Keratinocyte (primary cell): ENCODE results near the gene LAMA4. TPM values are rescaled to one million over a fixed set of nuclear protein-coding genes. Genes with fewer than 3 reads are reported as not detected.

Experiments used
- DNase-seq: peaks from one replicate; pipeline ENCODE4 v3.0.0-alpha.2; 2011; ENCODE audit warnings: low read depth, missing footprints, low spot score
- FAIRE-seq: peaks from 2 replicates; lab custom pipeline; 2011; peaks lifted over from hg19 to GRCh38; lab: Jason Lieb, UNC
- H2AFZ ChIP-seq: 2 replicates; pipeline ENCODE4 v1.6.0; 2012; ENCODE audit warnings: low read length, control low read depth, inconsistent platforms; ENCODE audit not compliant: control insufficient read depth
- H3K27ac ChIP-seq: 2 replicates; pipeline ENCODE4 v1.5.1; 2011; ENCODE audit warnings: low read length; ENCODE audit not compliant: control insufficient read depth, insufficient read depth
- H3K27me3 ChIP-seq: 3 replicates; pipeline ENCODE4 v1.6.0; 2011; ENCODE audit warnings: low read length; ENCODE audit not compliant: control insufficient read depth, insufficient read depth; ENCODE audit errors: extremely low read depth
- H3K36me3 ChIP-seq, 2 experiments: 2 replicates in 1 of 2; 3 replicates in 1 of 2; pipeline ENCODE4 v1.5.1; 2011; ENCODE audit warnings: low read length in 2 of 2, mild to moderate bottlenecking in 1 of 2; ENCODE audit not compliant: control insufficient read depth in 2 of 2, insufficient read depth in 2 of 2; ENCODE audit errors: extremely low read depth in 1 of 2
- H3K4me1 ChIP-seq: 3 replicates; pipeline ENCODE4 v1.5.1; 2011; ENCODE audit warnings: low read length; ENCODE audit not compliant: control insufficient read depth, insufficient read depth; ENCODE audit errors: extremely low read depth
- H3K4me2 ChIP-seq: 3 replicates; pipeline ENCODE4 v1.6.0; 2011; ENCODE audit warnings: low read depth, low read length; ENCODE audit not compliant: control insufficient read depth, insufficient read depth; ENCODE audit errors: extremely low read depth
- H3K4me3 ChIP-seq, 3 experiments: fragments of 200-600 bp in 1 of 3; sonication (generic) in 1 of 3; 2 replicates in 2 of 3; 3 replicates in 1 of 3; pipeline ENCODE4 v1.5.1; 2011 to 2016; ENCODE audit warnings: low read length in 3 of 3, mild to moderate bottlenecking in 3 of 3, control low read depth in 2 of 3, inconsistent platforms in 1 of 3, low read depth in 1 of 3, mixed read lengths in 1 of 3, mixed run types in 1 of 3, moderate library complexity in 1 of 3; ENCODE audit not compliant: control insufficient read depth in 2 of 3, insufficient read depth in 2 of 3; ENCODE audit errors: extremely low read depth in 1 of 3
- H3K79me2 ChIP-seq: 2 replicates; pipeline ENCODE4 v1.6.0; 2012; ENCODE audit warnings: low read length; ENCODE audit not compliant: control insufficient read depth, insufficient read depth
- H3K9ac ChIP-seq: 3 replicates; pipeline ENCODE4 v1.6.0; 2011; ENCODE audit warnings: low read length; ENCODE audit not compliant: control insufficient read depth, insufficient read depth; ENCODE audit errors: extremely low read depth
- H3K9me1 ChIP-seq: 3 replicates; pipeline ENCODE4 v1.6.0; 2011; ENCODE audit warnings: low read length; ENCODE audit not compliant: control insufficient read depth, insufficient read depth; ENCODE audit errors: extremely low read depth
- H3K9me3 ChIP-seq: 2 replicates; pipeline ENCODE4 v1.5.1; 2012; ENCODE audit warnings: low read depth, low read length; ENCODE audit not compliant: control insufficient read depth
- H4K20me1 ChIP-seq: 3 replicates; pipeline ENCODE4 v1.6.0; 2011; ENCODE audit warnings: low read length; ENCODE audit not compliant: control insufficient read depth, insufficient read depth; ENCODE audit errors: extremely low read depth
- CTCF ChIP-seq, 3 experiments: IDR thresholded peaks in 1 of 3; conservative IDR thresholded peaks in 1 of 3; optimal IDR thresholded peaks in 1 of 3; 2 replicates in 2 of 3; 3 replicates in 1 of 3; pipeline versions ENCODE3 to v1.5.1; 2011; ENCODE audit warnings: low read length in 3 of 3, mild to moderate bottlenecking in 3 of 3, moderate library complexity in 2 of 3, control low read depth in 1 of 3, inconsistent platforms in 1 of 3; ENCODE audit not compliant: insufficient read depth in 2 of 3; ENCODE audit errors: extremely low read depth in 1 of 3
- EZH2 ChIP-seq: IDR thresholded peaks from one replicate; pipeline ENCODE4 v1.6.1; 2012; ENCODE audit warnings: inconsistent platforms, mild to moderate bottlenecking, low read length, moderate library complexity
- dilution Hi-C: fragments of 300-500 bp; cut with MboI; formaldehyde crosslinking; loops from one replicate; pipeline ENCODE4 v1.7.0; 2020; ENCODE audit warnings: low sequenced_read_pairs; ENCODE audit not compliant: extremely low pct_ligation_motif_present
- polyA plus RNA-seq, 5 experiments: library from polyadenylated mRNA; depleted of rRNA in 3 of 5; stranded (reverse) in 3 of 5; stranded (forward) in 1 of 5; unstranded in 1 of 5; fragments of >200 nt; gene quantifications; 1 replicate in 1 of 5; 2 replicates in 3 of 5; 3 replicates in 1 of 5; pipeline versions ENCODE4 v1.2.1 to v1.2.3, GENCODE V29; 2011 to 2012; ENCODE audit warnings: missing spikeins in 2 of 5, low read depth in 1 of 5, low replicate concordance in 1 of 5

LAMA4 gene
- polyA plus RNA-seq, 1 donor (not counting 4 experiments of a cell fraction or from before 2014, with no cell fraction given): 0.12 TPM

GRCh38 chr6:112245511-112246203 lies 8.7 kb downstream of the LAMA4 start:
- H3K36me3 ChIP-seq: no peaks in the 10 kb centered on the region
- H4K20me1 ChIP-seq: no peaks in the 10 kb centered on the region
- no peaks in the 10 kb centered on the region for H3K9me1 ChIP-seq
- H3K4me2 ChIP-seq: no peak overlapping the region
- TF ChIP-seq CTCF (optimal IDR thresholded peaks at IDR 0.05 in 1 of 3, IDR thresholded peaks at IDR 0.05 in 1 of 3, conservative IDR thresholded peaks at IDR 0.05 in 1 of 3; ENCODE audit: extremely low read depth in 1 of 3, insufficient read depth in 2 of 3, low read length in 3 of 3): no peak
- TF ChIP-seq EZH2: no peak
- dilution Hi-C loops: no loop called here
- H3K4me3 ChIP-seq: no peak overlapping the region
- H3K9me3 ChIP-seq: no peaks in the 10 kb centered on the region
- no peak overlapping the region for H2AFZ ChIP-seq
- DNase-seq (no peak), FAIRE-seq (no peak)
- H3K27me3 ChIP-seq: no peaks in the 10 kb centered on the region
- H3K9ac ChIP-seq: no peak overlapping the region
- H3K4me1 ChIP-seq: peaks cover 4% of the 10 kb centered on the region
- no peaks in the 10 kb centered on the region for H3K79me2 ChIP-seq
- no peak overlapping the region for H3K27ac ChIP-seq

- Histone ChIP-seq H3K4me1 (peaks cover 4% of the 10 kb centered on the region), H3K9ac (no peak overlapping the region), H3K4me3 (no peak overlapping the region), H3K27ac (no peak overlapping the region), H4K20me1 (no peaks in the 10 kb centered on the region), H3K27me3 (no peaks in the 10 kb centered on the region), H3K4me2 (peak overlapping the region; percentile 54), H3K79me2 (no peaks in the 10 kb centered on the region), H3K9me3 (no peaks in the 10 kb centered on the region), H3K9me1 (no peaks in the 10 kb centered on the region), H3K36me3 (no peaks in the 10 kb centered on the region), H2AFZ (peak overlapping the region; percentile 56)
- FAIRE-seq: no peak
- no peak for DNase-seq
- TF ChIP-seq EZH2 (no peak), CTCF (optimal IDR thresholded peaks at IDR 0.05 in 1 of 3, IDR thresholded peaks at IDR 0.05 in 1 of 3, conservative IDR thresholded peaks at IDR 0.05 in 1 of 3; ENCODE audit: extremely low read depth in 1 of 3, insufficient read depth in 2 of 3, low read length in 3 of 3) (no peak)
- dilution Hi-C loops: no loop called here
Measured at GRCh38 chr6:112243861-112244827, 10.2 kb downstream of the LAMA4 start.
